Breast epithelium (tissue), 4 donors: ENCODE results near the gene DIS3L2. TPM values are rescaled to one million over a fixed set of nuclear protein-coding genes. Genes with fewer than 3 reads are reported as not detected.

Experiments
- DNase-seq, 2 donors: peaks; one replicate each; pipeline ENCODE4 v3.0.0-alpha.2; 2019; ENCODE audit warnings: low spot score in 2 of 2
- H3K27ac ChIP-seq, 2 donors: fragments of 200-600 bp; sonication (generic) in 1 of 2; one replicate each; pipeline ENCODE4 v1.5.1; 2016 to 2019; ENCODE audit warnings: mild to moderate bottlenecking in 1 of 2
- H3K27me3 ChIP-seq, 2 donors: fragments of 200-600 bp; sonication (generic) in 1 of 2; one replicate each; pipeline versions ENCODE4 v1.5.1 to v1.6.0; 2017 to 2019; ENCODE audit warnings: control low read depth in 1 of 2, mild to moderate bottlenecking in 1 of 2
- H3K36me3 ChIP-seq: fragments of 200-600 bp; one replicate; pipeline ENCODE4 v1.5.1; 2019
- H3K4me1 ChIP-seq, 2 donors: fragments of 200-600 bp; sonication (generic); one replicate each; pipeline ENCODE4 v1.5.1; 2016 to 2019; ENCODE audit warnings: control low read depth in 1 of 2
- H3K4me3 ChIP-seq, 3 donors: fragments of 200-600 bp; sonication (generic); 1 replicate in 2 of 3; 2 replicates in 1 of 3; pipeline ENCODE4 v1.5.1; 2016 to 2019; ENCODE audit warnings: mild to moderate bottlenecking in 3 of 3, moderate library complexity in 2 of 3
- H3K9me3 ChIP-seq, 2 donors: fragments of 200-600 bp; sonication (generic) in 1 of 2; one replicate each; pipeline ENCODE4 v1.5.1; 2016 to 2019; ENCODE audit warnings: control low read depth in 1 of 2
- POLR2A ChIP-seq: fragments of 450-650 bp; IDR thresholded peaks from one replicate; pipeline ENCODE4 v1.6.1; 2016; ENCODE audit warnings: antibody characterized with exemption, mild to moderate bottlenecking, moderate library complexity
- POLR2AphosphoS5 ChIP-seq, 3 donors: sonication (generic); formaldehyde crosslinking; IDR thresholded peaks; one replicate each; pipeline ENCODE4 v1.6.1; 2017; ENCODE audit warnings: antibody characterized with exemption in 3 of 3
- intact Hi-C: fragments of 100-400 bp; cut with DNase I; formaldehyde crosslinking; loops from one replicate; pipeline ENCODE4 v1.15.1; 2023; ENCODE audit warnings: low total_unique reads
- total RNA-seq, 3 donors: library from RNA; depleted of rRNA; stranded (reverse); fragments of >200 nt; gene quantifications; one replicate each; pipeline ENCODE4 v1.1.0, GENCODE V29; 2016
- TF ChIP-seq, protein P1 (sequence below), 3 donors: fragments of 450-650 bp; IDR thresholded peaks; one replicate each; pipeline ENCODE4 v1.5.1; 2016 to 2017; ENCODE audit warnings: antibody characterized with exemption in 3 of 3, mild to moderate bottlenecking in 3 of 3, moderate library complexity in 3 of 3

The DIS3L2 gene
- total RNA-seq, 3 donors from 2014 or later = 19.2 to 38.9 (median 33.4) TPM

DNA sequence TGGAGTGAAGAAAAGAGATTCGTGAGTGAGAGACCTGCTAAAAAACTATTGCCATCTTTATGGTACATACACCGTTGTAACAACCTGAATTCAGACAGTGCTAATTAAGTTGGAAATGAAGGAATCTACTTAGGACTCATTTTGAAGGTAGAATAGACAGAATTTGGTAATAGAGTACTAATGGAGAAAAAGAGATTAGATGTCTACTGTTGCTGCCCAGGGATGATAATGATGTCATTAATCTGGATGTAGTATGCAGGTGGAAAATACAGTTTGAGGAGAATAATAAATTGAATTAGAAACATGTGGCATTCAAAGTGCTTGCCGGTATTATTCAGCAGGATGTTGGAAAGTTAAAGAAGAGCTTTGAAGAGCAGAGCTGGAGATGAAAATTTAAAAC lies 44.7 kb downstream of the DIS3L2 start:
- no peak overlapping the region for H3K4me3 ChIP-seq
- DNase-seq = no peak
- no peaks in the 10 kb centered on the region for H3K9me3 ChIP-seq
- intact Hi-C loops = no loop called here
- no peaks in the 10 kb centered on the region for H3K36me3 ChIP-seq
- H3K27ac ChIP-seq = no peak overlapping the region
- no peaks in the 10 kb centered on the region for H3K4me1 ChIP-seq
- H3K27me3 ChIP-seq = no peaks in the 10 kb centered on the region
- no peak for TF ChIP-seq POLR2AphosphoS5 (IDR thresholded peaks at IDR 0.05)
- TF ChIP-seq POLR2A = no peak
- TF ChIP-seq, protein P1, sequence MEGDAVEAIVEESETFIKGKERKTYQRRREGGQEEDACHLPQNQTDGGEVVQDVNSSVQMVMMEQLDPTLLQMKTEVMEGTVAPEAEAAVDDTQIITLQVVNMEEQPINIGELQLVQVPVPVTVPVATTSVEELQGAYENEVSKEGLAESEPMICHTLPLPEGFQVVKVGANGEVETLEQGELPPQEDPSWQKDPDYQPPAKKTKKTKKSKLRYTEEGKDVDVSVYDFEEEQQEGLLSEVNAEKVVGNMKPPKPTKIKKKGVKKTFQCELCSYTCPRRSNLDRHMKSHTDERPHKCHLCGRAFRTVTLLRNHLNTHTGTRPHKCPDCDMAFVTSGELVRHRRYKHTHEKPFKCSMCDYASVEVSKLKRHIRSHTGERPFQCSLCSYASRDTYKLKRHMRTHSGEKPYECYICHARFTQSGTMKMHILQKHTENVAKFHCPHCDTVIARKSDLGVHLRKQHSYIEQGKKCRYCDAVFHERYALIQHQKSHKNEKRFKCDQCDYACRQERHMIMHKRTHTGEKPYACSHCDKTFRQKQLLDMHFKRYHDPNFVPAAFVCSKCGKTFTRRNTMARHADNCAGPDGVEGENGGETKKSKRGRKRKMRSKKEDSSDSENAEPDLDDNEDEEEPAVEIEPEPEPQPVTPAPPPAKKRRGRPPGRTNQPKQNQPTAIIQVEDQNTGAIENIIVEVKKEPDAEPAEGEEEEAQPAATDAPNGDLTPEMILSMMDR (IDR thresholded peaks at IDR 0.05) = no peak

DNA sequence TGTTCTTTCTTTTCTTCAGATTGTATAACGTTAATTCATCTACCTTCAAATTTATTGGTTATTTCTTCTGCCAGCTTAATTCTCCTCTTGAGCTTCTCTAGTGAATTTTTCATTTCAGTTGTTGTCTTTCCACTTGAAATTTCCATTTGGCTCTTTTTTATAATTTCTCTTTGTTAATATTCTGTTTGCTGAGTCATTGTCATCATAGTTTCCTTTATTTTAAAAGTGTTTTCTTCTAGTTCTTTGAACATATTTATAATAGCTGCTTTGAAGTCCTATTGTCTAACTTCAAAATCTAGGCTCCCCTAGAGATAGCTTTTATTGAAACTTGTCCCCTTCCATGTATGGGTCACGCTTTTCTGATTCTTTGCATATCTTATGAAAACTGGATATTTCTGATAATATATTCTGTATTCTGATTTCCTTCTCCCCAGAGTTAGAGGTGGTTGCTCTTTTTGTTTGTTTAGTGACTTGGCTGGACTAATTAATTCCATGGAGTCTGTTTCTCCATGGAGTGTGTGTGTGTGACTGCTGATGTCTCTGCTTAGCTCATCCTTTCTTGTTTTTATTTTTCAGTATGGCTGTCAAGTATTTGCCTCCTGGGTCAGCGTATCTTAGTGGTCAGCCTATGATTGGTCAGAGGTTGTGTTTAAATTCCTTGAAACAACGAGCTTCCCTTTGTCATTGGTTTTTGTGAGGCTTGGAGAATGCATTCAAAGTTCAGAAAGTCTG lies 47.6 kb downstream of the DIS3L2 start:
- no peak overlapping the region for H3K27ac ChIP-seq
- intact Hi-C loops = no loop called here
- TF ChIP-seq POLR2A (no peak), POLR2AphosphoS5 (IDR thresholded peaks at IDR 0.05) (no peak)
- TF ChIP-seq, protein P1 (IDR thresholded peaks at IDR 0.05) = no peak

DNA sequence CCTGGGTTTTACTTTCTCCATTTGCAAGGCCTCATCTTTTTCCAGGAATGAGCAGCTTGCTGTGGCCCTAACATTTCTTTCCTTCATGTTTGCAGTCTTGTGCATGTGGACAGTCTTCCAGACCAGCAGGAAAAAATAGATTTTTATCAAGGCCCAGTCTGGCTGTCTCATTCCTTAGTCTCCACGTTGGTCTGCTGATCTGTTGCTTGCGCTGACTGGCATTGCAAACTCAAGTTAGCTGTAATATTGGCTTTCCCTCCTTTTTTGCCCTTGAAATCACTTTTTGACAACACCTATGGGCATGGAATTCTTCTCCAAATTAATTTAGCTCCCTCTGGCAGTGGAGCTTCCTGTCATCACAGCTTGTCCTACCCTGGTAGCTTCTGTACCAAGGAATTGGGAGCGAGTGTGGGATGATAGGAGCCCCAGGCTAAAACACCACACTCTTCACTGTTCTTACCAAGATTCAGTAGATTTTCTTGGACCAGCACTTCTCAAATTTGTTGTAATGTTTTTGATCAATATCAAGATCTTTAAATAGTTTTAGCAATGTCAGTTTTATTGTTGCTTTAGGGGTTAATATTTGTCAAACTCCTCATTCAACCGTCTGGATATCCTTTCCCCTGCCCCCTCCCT lies 48.2 kb downstream of the DIS3L2 start:
- TF ChIP-seq, protein P1 (IDR thresholded peaks at IDR 0.05) = no peak
- TF ChIP-seq POLR2AphosphoS5 (IDR thresholded peaks at IDR 0.05) (no peak), POLR2A (no peak)
- intact Hi-C loops = no loop called here

More for the DNA sequence above, 47.6 kb downstream of the DIS3L2 start:
- no peaks in the 10 kb centered on the region for H3K9me3 ChIP-seq
- no peaks in the 10 kb centered on the region for H3K36me3 ChIP-seq
- no peak overlapping the region for H3K4me3 ChIP-seq
- DNase-seq = no peak
- H3K27me3 ChIP-seq = no peaks in the 10 kb centered on the region
- H3K4me1 ChIP-seq = no peaks in the 10 kb centered on the region

DNA sequence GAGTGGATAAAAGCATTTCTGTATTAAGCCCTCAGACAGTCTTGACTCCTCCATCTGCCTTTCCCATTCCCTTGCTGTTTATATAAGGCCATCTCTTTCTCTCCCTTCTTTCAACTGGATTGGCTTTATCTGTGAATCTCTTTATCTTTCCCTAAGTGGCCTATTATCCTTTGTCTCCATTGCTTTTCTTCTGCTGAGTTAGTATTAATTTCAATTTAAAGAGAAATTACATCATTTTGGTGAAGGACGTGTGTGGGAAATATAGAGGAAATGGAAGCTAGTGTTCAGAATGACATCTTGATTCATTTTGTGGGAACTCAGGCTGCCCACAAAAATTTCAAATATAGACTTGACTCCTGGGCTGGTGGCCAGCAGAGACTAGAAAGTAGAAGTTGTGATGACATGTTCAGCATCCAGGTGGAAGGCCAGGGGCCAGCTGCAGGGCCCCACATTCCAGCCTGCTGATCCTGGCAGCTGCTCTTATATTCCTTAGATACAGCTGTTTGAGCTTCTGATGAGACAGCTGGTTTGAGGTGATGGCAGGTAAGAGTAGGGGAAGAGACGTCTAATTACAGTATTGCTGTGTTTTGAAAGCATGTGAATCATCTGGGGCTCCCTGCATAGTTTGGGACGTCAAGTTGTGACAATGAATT lies 52.3 kb downstream of the DIS3L2 start:
- TF ChIP-seq, protein P1 (IDR thresholded peaks at IDR 0.05) = no peak
- TF ChIP-seq POLR2AphosphoS5 (IDR thresholded peaks at IDR 0.05) (no peak), POLR2A (no peak)
- no peaks in the 10 kb centered on the region for H3K4me1 ChIP-seq
- intact Hi-C loops = no loop called here
- H3K36me3 ChIP-seq = no peaks in the 10 kb centered on the region
- H3K27me3 ChIP-seq = no peaks in the 10 kb centered on the region
- no peak for DNase-seq
- no peak overlapping the region for H3K4me3 ChIP-seq
- H3K9me3 ChIP-seq = no peaks in the 10 kb centered on the region
- no peak overlapping the region for H3K27ac ChIP-seq

More for the DNA sequence above, 48.2 kb downstream of the DIS3L2 start:
- H3K36me3 ChIP-seq = no peaks in the 10 kb centered on the region
- H3K27ac ChIP-seq = no peak overlapping the region
- H3K4me1 ChIP-seq = no peaks in the 10 kb centered on the region
- H3K4me3 ChIP-seq = no peak overlapping the region
- no peaks in the 10 kb centered on the region for H3K27me3 ChIP-seq
- no peaks in the 10 kb centered on the region for H3K9me3 ChIP-seq
- DNase-seq = no peak

DNA sequence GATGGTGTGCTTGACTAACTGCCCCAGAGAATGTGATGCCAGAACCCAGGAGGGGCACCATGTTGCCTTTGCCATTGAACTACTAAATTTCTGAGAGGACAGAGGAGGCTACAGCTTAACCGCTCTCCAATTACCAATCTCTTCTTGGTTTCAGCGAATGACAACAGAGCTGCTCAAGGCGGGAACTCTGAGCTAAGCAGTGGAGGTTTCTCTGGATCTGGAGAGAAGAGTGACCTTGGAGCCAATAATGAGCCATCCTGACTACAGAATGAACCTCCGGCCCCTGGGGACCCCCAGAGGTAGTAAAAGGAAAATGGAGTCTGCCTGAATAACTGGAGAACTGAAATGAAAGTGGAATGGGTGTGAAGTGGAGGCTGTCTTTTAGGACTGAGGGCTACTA lies 53.2 kb downstream of the DIS3L2 start:
- Histone ChIP-seq H3K4me1 (no peaks in the 10 kb centered on the region), H3K27me3 (no peaks in the 10 kb centered on the region), H3K27ac (no peak overlapping the region), H3K36me3 (no peaks in the 10 kb centered on the region), H3K9me3 (no peaks in the 10 kb centered on the region), H3K4me3 (no peak overlapping the region)
- TF ChIP-seq, protein P1 (IDR thresholded peaks at IDR 0.05) = no peak
- DNase-seq = no peak
- intact Hi-C loops = no loop called here
